HCT116 (cell line): ENCODE results near the gene SAPCD2. TPM values are rescaled to one million over a fixed set of nuclear protein-coding genes. Genes with fewer than 3 reads are reported as not detected.

Experiments
- ATAC-seq: fragments of 200-7000 bp; cut with Tn5 transposase; 2 replicates; pipeline ENCODE4 v1.9.1; 2020; ENCODE audit warnings: mild to moderate bottlenecking, moderate library complexity
- BruUV-seq: library from RNA; stranded (reverse); fragments of 400-500 nt; replicated peaks from 2 replicates; lab custom pipeline; 2021; lab: Mats Ljungman, UMichigan
- CTCF ChIA-PET: fragments of 300-600 bp; sonication (Branson Sonifier 250); formaldehyde crosslinking; loops from one replicate; lab custom pipeline; 2021; ENCODE audit warnings: antibody characterized with exemption; lab: Charles Lee
- POLR2A ChIA-PET: fragments of 300-600, 350-600 bp; sonication (Branson Sonifier 250); formaldehyde crosslinking; loops from one replicate; lab custom pipeline; 2021; ENCODE audit warnings: antibody characterized with exemption; lab: Charles Lee
- RAD21 ChIA-PET, 2 experiments: fragments of 300-600 bp; sonication (Branson Sonifier 250); formaldehyde crosslinking; loops; one replicate each; lab custom pipeline; 2023; ENCODE audit warnings: low total read pairs in 2 of 2; ENCODE audit not compliant: uncharacterized antibody in 2 of 2, unreplicated experiment in 2 of 2, low non-redundant PET in 1 of 2; lab: Charles Lee
- DNase-seq: peaks from one replicate; pipeline ENCODE4 v3.0.0-alpha.2; 2010; ENCODE audit warnings: low read depth, low spot score
- H2AFZ ChIP-seq: fragments of 200-600 bp; shearing (Covaris generic), sonication (generic); 2 replicates; pipeline ENCODE4 v1.6.1; 2017; ENCODE audit warnings: low read depth, mixed run types, mixed read lengths, antibody characterized with exemption, low read length; ENCODE audit not compliant: poor library complexity, severe bottlenecking
- H3K27ac ChIP-seq: 2 replicates; pipeline ENCODE4 v1.5.1; 2012; ENCODE audit warnings: low read depth, low read length
- H3K27me3 ChIP-seq: fragments of 200-600 bp; sonication (generic); 2 replicates; pipeline ENCODE4 v1.6.1; 2016; ENCODE audit warnings: mixed run types, low read length, mixed read lengths; ENCODE audit not compliant: insufficient read depth
- H3K36me3 ChIP-seq, 2 experiments: fragments of 200-500 bp in 1 of 2; fragments of 200-600 bp in 1 of 2; sonication (Bioruptor generic) in 1 of 2; sonication (generic) in 1 of 2; 2 replicates each; pipeline versions ENCODE4 v1.5.1 to v1.6.1; 2014 to 2016; ENCODE audit warnings: low read length in 2 of 2, inconsistent platforms in 1 of 2, mixed read lengths in 1 of 2, mixed run types in 1 of 2; ENCODE audit not compliant: insufficient read depth in 2 of 2, control insufficient read depth in 1 of 2
- H3K4me1 ChIP-seq, 2 experiments: fragments of 200-600 bp in 1 of 2; sonication (generic) in 1 of 2; 2 replicates each; pipeline versions ENCODE4 v1.5.1 to v1.6.1; 2012 to 2017; ENCODE audit warnings: low read length in 2 of 2, inconsistent platforms in 1 of 2, mild to moderate bottlenecking in 1 of 2, mixed read lengths in 1 of 2, mixed run types in 1 of 2, moderate library complexity in 1 of 2; ENCODE audit not compliant: insufficient read depth in 2 of 2, control insufficient read depth in 1 of 2
- H3K4me2 ChIP-seq: fragments of 200-600 bp; sonication (generic); 2 replicates; pipeline ENCODE4 v1.6.1; 2017; ENCODE audit warnings: mixed run types, low read length, mixed read lengths
- H3K4me3 ChIP-seq, 2 experiments: fragments of 200-600 bp in 1 of 2; sonication (generic) in 1 of 2; replicated peaks in 1 of 2; 2 replicates each; pipeline ENCODE4 v1.5.1; 2011 to 2016; ENCODE audit warnings: low read length in 2 of 2, control low read depth in 1 of 2, low read depth in 1 of 2, mild to moderate bottlenecking in 1 of 2, mixed read lengths in 1 of 2, mixed run types in 1 of 2
- H3K79me2 ChIP-seq: fragments of 200-600 bp; sonication (generic); 2 replicates; pipeline ENCODE4 v1.6.1; 2017; ENCODE audit warnings: mild to moderate bottlenecking, mixed run types, low read length, moderate library complexity, mixed read lengths; ENCODE audit not compliant: insufficient read depth
- H3K9ac ChIP-seq: fragments of 200-600 bp; sonication (generic); 2 replicates; pipeline ENCODE4 v1.6.1; 2016; ENCODE audit warnings: low read length, mixed read lengths
- H3K9me2 ChIP-seq: fragments of 200-600 bp; sonication (generic), shearing (Covaris generic); 2 replicates; pipeline ENCODE4 v1.6.1; 2017; ENCODE audit warnings: mixed run types, mild to moderate bottlenecking, moderate library complexity; ENCODE audit not compliant: insufficient read depth
- H3K9me3 ChIP-seq, 2 experiments: fragments of 200-500 bp in 1 of 2; fragments of 200-600 bp in 1 of 2; sonication (Bioruptor generic) in 1 of 2; sonication (generic) in 1 of 2; 2 replicates each; pipeline ENCODE4 v1.6.1; 2014 to 2017; ENCODE audit warnings: low read length in 2 of 2, mixed read lengths in 2 of 2, inconsistent platforms in 1 of 2, low read depth in 1 of 2, mild to moderate bottlenecking in 1 of 2, mixed run types in 1 of 2, moderate library complexity in 1 of 2; ENCODE audit not compliant: control insufficient read depth in 1 of 2, insufficient read depth in 1 of 2
- H4K20me1 ChIP-seq: fragments of 200-600 bp; sonication (generic), shearing (Covaris generic); 2 replicates; pipeline ENCODE4 v1.6.1; 2017; ENCODE audit warnings: mixed run types, mild to moderate bottlenecking, moderate library complexity; ENCODE audit not compliant: insufficient read depth
- CBX3 ChIP-seq: IDR thresholded peaks from 2 replicates; pipeline ENCODE4 v1.6.1; 2012; ENCODE audit warnings: low read depth
- EGR1 ChIP-seq: IDR thresholded peaks from 2 replicates; pipeline ENCODE4 v1.6.1; 2012; ENCODE audit warnings: low read depth
- FOSL1 ChIP-seq: IDR thresholded peaks from 2 replicates; pipeline ENCODE4 v1.6.1; 2012; ENCODE audit warnings: low read depth
- POLR2A ChIP-seq: IDR thresholded peaks from 2 replicates; pipeline ENCODE4 v1.7.0; 2011; ENCODE audit warnings: borderline replicate concordance; ENCODE audit not compliant: insufficient read depth, insufficient read length; ENCODE audit errors: extremely low read depth
- SIN3A ChIP-seq: IDR thresholded peaks from 2 replicates; pipeline ENCODE4 v1.6.1; 2012; ENCODE audit warnings: low read depth
- SP1 ChIP-seq: IDR thresholded peaks from 2 replicates; pipeline ENCODE4 v1.6.1; 2012; ENCODE audit warnings: low read depth
- SRF ChIP-seq: IDR thresholded peaks from 2 replicates; pipeline ENCODE4 v1.6.1; 2012; ENCODE audit warnings: low read depth
- TCF7L2 ChIP-seq: IDR thresholded peaks from 2 replicates; pipeline ENCODE4 v1.7.0; 2011; ENCODE audit warnings: borderline replicate concordance, inconsistent platforms; ENCODE audit not compliant: insufficient read depth, insufficient read length; ENCODE audit errors: extremely low read depth
- YY1 ChIP-seq: IDR thresholded peaks from 2 replicates; pipeline ENCODE4 v1.6.1; 2011; ENCODE audit warnings: low read length, low read depth, moderate library complexity, mild to moderate bottlenecking; ENCODE audit not compliant: insufficient replicate concordance; ENCODE audit errors: extremely low read depth
- ZFX ChIP-seq: fragments of 450-650 bp; IDR thresholded peaks from 2 replicates; pipeline ENCODE4 v1.6.1; 2017
- ZNF274 ChIP-seq: fragments of 200-500 bp; sonication (Bioruptor generic); IDR thresholded peaks from 2 replicates; pipeline ENCODE4 v1.6.1; 2014; ENCODE audit warnings: mild to moderate bottlenecking, low read depth, low read length, inconsistent platforms
- intact Hi-C: fragments of 100-400 bp; cut with micrococcal nuclease; formaldehyde crosslinking; loops from 2 replicates; pipeline ENCODE4 v1.10.0; 2022
- total RNA-seq: library from RNA; stranded (reverse); gene quantifications from one replicate; pipeline ENCODE4 v1.2.1, GENCODE V29; 2021; ENCODE audit not compliant: unreplicated experiment
- TF ChIP-seq, protein P1 (sequence below): IDR thresholded peaks from 2 replicates; pipeline ENCODE4 v1.6.1; 2012; ENCODE audit warnings: low read depth
- TF ChIP-seq, protein P2 (sequence below): IDR thresholded peaks from 2 replicates; pipeline ENCODE4 v1.6.1; 2011; ENCODE audit warnings: mild to moderate bottlenecking, low read length, moderate library complexity; ENCODE audit not compliant: insufficient replicate concordance; ENCODE audit errors: extremely low read depth

Gene SAPCD2
- total RNA-seq, 1 experiment from 2014 or later, result 71.7 TPM

DNA sequence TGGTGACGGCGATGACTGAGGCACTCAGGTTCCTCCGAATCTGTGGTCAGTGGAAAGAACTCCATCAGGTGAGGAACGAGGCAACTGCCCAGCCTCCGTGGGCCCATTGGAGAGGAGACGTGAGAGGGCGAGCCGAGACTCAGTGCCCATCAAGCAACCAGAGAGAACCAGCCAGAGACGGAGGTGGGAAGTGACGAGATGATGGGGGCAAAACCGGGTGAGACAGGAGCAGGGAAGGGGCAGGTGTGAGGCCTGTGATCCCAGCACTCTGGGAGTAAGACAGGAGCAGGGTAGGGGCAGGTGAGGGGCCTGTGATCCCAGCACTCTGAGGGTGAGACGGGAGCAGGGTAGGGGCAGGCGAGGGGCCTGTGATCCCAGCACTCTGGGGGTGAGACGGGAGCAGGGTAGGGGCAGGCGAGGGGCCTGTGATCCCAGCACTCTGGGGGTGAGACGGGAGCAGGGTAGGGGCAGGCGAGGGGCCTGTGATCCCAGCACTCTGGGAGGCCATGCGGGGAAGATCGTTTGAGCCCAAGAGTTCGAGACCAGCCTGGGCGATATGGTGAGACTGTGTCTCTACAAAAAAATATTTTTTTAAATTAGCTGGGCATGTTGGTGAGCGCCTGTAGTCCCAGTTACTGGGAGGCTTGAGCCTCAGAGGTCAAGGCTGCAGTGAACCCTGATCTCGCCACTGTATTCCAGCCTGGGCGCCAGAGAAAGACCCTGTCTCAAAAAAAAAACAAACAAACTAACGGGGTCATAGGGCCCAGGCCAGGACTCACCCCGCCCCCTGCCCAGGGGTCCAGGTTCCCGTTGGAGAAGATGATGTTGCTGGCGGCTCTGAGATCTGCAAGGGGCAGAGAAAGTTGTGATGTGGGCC lies 40.8 kb upstream of the SAPCD2 start:
- Histone ChIP-seq H3K9me2 (no peaks in the 10 kb centered on the region), H3K27me3 (no peaks in the 10 kb centered on the region), H2AFZ (no peak overlapping the region), H3K79me2 (peaks cover 19% of the 10 kb centered on the region), H3K36me3 (peaks cover 8 to 47% of the 10 kb centered on the region in 2 experiments; a peak in 3 of 4 replicates), H3K27ac (no peak overlapping the region), H3K4me1 (peaks cover 4 to 19% of the 10 kb centered on the region in 2 experiments), H4K20me1 (no peaks in the 10 kb centered on the region), H3K4me3 (no peak overlapping the region), H3K4me2 (no peak overlapping the region), H3K9me3 (no peaks in the 10 kb centered on the region), H3K9ac (no peak overlapping the region)
- ChIA-PET RAD21 (no interaction called here), POLR2A (no interaction called here), CTCF (no interaction called here)
- BruUV-seq, result no TSS peak
- DNase-seq (no peak), ATAC-seq (no peak)
- TF ChIP-seq YY1 (no peak), POLR2A (no peak), SRF (no peak), FOSL1 (no peak), SP1 (no peak), EGR1 (no peak)
- intact Hi-C loops, result no loop called here

DNA sequence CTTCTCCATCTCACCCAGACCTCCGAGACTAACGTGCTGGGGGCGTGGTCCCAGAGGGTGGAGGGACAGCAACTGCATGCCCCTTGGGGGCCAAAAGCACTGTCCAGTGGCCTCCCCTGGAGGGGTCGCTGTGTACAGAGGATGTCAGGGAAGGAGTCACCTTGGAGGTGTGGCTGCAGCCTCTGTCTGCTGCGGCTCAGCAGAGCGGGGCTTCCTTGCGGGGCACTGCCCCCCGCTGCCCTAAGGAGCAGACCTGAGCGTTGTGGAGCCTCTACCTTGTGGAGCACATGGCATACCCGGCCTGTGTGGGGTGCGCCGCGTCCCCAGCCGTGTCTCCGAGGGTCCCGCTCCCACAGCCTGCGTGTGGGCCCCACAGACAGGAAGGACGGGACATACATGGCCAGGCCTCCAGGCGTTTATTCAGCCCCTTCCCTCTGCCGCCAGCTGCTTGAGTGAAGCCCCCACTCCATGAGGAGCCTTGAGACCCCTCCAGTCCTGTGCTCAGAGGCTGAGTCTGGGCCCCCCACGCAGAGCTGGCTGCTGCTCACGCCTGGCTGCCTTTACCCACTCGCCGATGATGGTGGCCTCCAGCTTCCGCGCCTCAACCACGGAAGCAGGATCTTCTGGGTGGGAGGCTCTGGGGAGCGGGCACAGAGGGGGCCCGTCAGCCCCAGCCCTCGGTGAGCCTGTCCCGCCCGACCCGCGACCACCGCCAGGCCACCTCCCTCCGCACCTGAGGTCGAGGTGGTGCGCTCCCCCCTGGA lies 40.0 kb upstream of the SAPCD2 start:
- Histone ChIP-seq H3K4me1 (peaks cover 4 to 17% of the 10 kb centered on the region in 2 experiments), H3K27ac (no peak overlapping the region; the same call in 1 of the 2 replicates), H2AFZ (no peak overlapping the region), H3K4me2 (no peak overlapping the region), H3K79me2 (peaks cover 19% of the 10 kb centered on the region), H3K9me3 (no peaks in the 10 kb centered on the region), H3K4me3 (no peak overlapping the region), H3K9me2 (no peaks in the 10 kb centered on the region), H3K36me3 (peaks cover 8 to 47% of the 10 kb centered on the region in 2 experiments; a peak in 3 of 4 replicates), H4K20me1 (no peaks in the 10 kb centered on the region), H3K27me3 (no peaks in the 10 kb centered on the region), H3K9ac (no peak overlapping the region)
- no peak for DNase-seq
- BruUV-seq, result no TSS peak
- intact Hi-C loops, result no loop called here
- CTCF ChIA-PET, result no interaction called here
- RAD21 ChIA-PET, result no interaction called here
- no peak for ATAC-seq
- POLR2A ChIA-PET, result no interaction called here
- TF ChIP-seq SIN3A (no peak), TCF7L2 (no peak), CBX3 (no peak), ZFX (no peak), ZNF274 (no peak)
- TF ChIP-seq, protein P1, sequence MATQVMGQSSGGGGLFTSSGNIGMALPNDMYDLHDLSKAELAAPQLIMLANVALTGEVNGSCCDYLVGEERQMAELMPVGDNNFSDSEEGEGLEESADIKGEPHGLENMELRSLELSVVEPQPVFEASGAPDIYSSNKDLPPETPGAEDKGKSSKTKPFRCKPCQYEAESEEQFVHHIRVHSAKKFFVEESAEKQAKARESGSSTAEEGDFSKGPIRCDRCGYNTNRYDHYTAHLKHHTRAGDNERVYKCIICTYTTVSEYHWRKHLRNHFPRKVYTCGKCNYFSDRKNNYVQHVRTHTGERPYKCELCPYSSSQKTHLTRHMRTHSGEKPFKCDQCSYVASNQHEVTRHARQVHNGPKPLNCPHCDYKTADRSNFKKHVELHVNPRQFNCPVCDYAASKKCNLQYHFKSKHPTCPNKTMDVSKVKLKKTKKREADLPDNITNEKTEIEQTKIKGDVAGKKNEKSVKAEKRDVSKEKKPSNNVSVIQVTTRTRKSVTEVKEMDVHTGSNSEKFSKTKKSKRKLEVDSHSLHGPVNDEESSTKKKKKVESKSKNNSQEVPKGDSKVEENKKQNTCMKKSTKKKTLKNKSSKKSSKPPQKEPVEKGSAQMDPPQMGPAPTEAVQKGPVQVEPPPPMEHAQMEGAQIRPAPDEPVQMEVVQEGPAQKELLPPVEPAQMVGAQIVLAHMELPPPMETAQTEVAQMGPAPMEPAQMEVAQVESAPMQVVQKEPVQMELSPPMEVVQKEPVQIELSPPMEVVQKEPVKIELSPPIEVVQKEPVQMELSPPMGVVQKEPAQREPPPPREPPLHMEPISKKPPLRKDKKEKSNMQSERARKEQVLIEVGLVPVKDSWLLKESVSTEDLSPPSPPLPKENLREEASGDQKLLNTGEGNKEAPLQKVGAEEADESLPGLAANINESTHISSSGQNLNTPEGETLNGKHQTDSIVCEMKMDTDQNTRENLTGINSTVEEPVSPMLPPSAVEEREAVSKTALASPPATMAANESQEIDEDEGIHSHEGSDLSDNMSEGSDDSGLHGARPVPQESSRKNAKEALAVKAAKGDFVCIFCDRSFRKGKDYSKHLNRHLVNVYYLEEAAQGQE, result no peak
- TF ChIP-seq, protein P2, sequence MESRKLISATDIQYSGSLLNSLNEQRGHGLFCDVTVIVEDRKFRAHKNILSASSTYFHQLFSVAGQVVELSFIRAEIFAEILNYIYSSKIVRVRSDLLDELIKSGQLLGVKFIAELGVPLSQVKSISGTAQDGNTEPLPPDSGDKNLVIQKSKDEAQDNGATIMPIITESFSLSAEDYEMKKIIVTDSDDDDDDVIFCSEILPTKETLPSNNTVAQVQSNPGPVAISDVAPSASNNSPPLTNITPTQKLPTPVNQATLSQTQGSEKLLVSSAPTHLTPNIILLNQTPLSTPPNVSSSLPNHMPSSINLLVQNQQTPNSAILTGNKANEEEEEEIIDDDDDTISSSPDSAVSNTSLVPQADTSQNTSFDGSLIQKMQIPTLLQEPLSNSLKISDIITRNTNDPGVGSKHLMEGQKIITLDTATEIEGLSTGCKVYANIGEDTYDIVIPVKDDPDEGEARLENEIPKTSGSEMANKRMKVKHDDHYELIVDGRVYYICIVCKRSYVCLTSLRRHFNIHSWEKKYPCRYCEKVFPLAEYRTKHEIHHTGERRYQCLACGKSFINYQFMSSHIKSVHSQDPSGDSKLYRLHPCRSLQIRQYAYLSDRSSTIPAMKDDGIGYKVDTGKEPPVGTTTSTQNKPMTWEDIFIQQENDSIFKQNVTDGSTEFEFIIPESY, result no peak
